GM10266 (cell line): ENCODE data around the gene ATXN1.

Experiments
- DNase-seq: peaks from one replicate; pipeline ENCODE4 v3.0.0; 2012; ENCODE audit errors: extremely low spot score
- CTCF ChIP-seq: IDR thresholded peaks from 2 replicates; pipeline ENCODE4 v1.5.1; 2012; ENCODE audit warnings: mild to moderate bottlenecking, low read depth; ENCODE audit not compliant: control insufficient read depth, insufficient read depth; ENCODE audit errors: missing control alignments

The ATXN1 gene

DNA sequence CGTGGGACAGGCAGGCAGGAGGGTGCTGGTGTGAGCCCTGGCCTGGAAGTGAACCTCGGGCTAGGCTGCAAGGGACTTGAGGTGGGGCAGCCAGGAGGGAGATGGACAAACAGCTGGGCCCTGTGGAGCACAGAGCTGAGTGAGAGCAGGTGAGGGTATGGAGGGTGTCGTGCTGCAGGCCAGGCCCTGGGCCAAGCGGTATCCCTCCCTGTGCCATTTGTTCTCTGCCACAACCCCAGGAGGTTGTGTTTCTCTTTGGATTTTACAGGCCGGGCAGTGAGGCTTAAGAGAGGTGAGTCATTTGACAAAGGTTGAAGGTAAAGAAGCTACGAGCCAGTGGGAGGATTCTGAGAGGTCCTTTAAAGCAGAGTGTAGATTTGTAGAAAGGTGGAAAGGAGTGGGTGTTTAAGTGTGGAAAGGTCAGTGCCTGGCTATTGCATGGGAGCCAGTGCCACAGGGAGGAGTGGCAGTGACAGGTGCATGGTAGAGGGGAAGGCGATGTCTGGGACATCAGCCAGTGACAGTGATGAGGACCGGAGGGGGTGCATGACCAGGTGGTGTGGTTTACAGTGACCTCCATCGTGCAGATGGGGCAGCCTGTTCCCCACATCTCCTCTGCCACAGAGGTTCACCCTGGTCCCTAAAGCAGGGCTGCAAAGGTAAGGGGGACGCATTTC, 483.1 kb downstream of the ATXN1 start:
- no peak for TF ChIP-seq CTCF
- no peak for DNase-seq

- peak; percentile 39 for TF ChIP-seq CTCF
- DNase-seq = no peak
Observed at GRCh38 chr6:16277101-16277981, 483.9 kb downstream of the ATXN1 start.

GRCh38 chr6:16274885-16275589, 486.2 kb downstream of the ATXN1 start:
- DNase-seq = no peak
- TF ChIP-seq CTCF = no peak

DNA sequence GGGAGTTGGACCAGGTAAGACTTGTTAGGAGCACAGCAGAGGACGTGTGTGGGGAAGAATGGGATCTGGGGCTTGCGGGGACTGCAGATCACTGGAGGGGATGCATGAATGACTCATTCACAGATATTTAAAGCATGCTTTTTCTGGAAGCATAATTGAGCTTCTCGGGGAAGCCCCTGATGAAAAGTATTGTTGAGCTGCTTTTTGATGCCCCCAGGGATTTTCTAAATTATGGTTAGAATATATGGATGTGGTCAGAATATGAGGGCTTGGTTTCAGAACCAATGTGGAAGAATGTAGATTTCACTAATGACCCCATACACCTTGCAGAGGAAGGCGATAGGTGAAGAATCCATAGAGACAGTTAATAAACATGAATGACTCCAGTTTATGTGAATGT, 486.8 kb downstream of the ATXN1 start:
- no peak for TF ChIP-seq CTCF
- DNase-seq = no peak

DNA sequence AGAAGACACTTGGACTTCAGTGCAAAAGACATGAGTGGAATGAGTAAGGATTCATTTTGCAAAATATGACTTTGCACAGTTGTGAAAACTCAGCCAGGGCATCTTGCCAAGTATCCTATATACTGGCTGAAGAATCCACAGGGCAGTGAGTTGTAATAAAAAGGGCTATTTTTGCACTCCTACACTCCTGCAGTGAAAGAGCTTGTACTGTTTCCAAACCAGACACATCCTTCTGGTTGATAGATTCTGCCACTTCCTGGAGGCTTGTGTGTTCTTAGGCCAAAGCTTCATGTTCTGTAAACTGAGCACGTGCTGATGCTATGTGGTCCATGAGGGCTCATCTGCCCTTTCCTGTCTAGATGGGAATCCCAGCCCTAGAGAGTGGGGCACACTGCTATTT, 488.0 kb downstream of the ATXN1 start:
- DNase-seq = no peak
- TF ChIP-seq CTCF = no peak

DNA sequence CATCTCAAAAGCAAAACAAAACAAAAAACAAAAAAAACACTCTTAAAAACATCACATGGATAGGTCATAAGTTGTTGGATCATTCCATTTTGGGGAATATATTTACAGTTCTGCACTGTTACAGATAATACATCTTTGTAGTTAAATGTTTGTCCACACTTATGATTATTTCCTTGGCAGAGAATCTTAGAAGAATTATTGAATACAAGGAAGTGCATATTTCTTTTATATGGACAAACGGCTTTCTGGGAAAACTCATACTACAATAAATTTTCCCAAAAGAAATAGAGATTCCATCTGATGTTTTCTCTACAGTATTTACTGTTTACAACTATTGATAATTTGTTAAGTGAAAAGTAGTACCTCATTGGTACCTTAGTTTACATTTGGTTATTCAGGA, 489.1 kb downstream of the ATXN1 start:
- TF ChIP-seq CTCF = no peak
- no peak for DNase-seq

DNA sequence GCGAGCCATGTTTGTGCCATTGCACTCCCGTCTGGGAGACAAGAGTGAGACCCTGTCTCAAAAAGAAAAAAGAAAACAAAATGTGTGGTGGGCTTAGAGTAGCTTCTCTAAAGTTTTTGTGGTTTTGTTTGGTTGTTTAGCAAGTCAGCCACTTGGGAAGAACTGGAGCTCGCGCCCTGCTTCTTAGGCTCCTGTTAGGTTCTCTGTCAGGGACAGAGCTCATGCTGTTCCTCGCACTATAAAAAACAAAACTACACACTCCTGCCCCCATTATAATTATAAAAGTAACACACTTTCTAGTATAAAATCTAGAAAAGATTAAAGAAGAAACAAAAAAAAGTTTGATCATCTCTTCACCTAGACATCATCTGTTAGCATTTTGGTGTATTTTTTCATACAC, 489.8 kb downstream of the ATXN1 start:
- DNase-seq = no peak
- TF ChIP-seq CTCF = no peak
